CD4-positive, alpha-beta T cell treated with Interleukin-15 for 1 hour (primary cell): ENCODE data around the gene ABL1.
"Not testable (repeated sequence)": the region's sequence is repeated elsewhere in the genome, so short reads cannot be mapped to it uniquely, and the experiment has no call there.

Experiments used
- DNase-seq: peaks from one replicate; pipeline ENCODE4 v3.0.0-alpha.2; 2020

The ABL1 gene

DNA sequence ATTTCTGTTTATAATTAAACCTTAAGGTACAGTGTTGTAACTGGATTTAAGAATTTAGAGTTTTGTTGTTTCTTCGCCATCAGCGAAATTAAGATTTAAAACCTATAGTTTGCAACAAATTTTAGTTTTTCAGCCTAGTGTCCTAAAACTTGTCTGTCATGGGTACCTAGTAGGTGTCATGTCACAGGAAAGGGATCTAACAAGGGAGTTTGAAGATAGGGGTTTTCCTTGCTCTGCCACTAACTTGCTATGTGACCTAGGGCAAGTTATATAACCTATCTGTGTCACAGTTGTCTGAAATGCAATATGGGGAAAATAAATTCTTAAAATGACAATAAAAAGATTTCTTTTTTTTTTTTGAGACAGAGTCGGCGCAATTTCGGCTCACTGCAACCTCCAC is 9.2 kb upstream of the ABL1 start:
- no peak for DNase-seq

DNA sequence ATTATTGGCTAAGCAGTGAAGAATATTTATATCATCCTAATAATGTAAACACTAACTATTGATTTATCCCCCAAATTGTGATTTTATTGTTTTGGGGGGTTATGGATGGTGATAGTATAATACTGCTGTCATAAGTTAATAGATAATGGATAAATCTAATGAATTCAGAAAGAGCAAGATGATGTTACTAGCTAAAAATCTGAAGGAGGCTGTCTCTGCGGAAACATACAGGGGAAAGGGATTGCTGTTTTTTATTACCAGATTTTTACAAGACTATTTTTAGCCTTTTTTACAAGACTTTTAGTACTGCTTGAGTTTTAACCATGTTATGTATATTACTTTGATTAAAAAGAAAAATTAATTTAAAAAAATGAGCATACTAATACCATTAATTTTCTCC is 5.3 kb upstream of the ABL1 start:
- no peak for DNase-seq

DNA sequence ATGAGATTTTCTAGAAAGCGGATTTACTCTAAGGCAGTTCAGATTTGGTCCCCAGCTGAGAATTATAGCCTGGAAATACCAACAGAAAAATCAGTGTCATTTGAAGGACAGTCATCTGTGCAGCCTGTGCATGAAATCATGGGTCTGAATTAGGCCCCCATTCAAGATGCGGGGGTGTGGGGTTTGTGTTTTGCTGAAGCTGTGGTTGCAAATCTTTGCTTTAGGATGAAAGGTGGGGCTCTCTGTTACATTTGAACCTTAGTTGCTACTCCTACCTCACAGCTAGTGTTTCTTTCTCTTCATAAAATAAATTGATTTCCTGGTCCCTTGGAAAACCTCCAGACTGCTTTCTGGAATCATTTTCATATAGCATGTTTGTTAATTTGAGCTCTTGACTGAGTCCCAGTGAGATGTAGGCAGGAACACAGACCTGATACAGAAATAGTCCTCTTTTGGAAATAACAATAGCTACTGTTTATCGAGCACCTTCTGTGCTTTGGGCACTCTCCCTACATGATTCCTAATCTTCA is 4.8 kb upstream of the ABL1 start:
- no peak for DNase-seq

- no peak for DNase-seq
These were observed 4.0 kb upstream of the ABL1 start for GRCh38 chr9:130831077-130831476.

DNA sequence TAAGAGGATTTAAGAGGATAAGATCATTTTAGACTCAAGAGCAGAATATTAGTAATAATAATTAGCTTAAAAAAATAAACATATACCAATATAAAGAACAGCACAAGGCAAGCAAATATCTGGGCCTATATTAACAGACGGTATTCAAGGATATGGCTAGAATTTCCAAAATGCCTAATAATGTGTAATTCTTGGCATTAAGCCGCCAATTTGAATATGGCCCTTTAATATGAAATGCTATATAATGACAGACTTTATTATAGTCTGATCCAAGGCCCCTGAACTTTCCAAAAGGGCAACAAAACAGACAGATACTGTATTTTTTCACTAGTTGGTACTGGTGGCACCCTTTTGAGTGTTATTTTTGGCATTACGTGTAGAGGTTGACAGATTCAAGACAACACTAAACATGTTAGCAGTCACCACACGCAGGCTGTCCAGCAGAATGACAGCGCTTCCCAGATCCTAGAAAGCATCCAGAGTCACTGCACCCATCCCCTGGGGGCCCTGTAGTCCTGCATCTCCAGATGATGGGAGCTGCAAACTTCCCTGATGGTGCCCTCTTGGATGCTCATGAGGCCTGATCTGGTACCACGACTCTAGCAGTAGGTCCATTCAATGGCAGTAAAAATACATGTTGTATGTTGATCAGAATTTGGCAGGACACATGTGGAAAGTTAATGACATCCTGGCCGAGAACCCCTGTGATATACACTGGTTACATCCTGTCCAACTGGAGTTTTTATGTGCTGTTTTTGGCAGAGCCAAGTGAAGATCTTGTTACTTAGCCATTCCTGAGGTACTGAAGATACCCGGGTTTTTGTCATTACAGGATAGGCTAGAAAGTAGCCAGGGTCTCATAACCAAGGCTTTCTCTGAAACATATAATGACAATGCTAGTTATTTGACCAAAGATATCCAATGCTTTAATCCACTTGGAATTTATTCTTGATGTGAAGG is 1.7 kb upstream of the ABL1 start:
- no peak for DNase-seq

DNA sequence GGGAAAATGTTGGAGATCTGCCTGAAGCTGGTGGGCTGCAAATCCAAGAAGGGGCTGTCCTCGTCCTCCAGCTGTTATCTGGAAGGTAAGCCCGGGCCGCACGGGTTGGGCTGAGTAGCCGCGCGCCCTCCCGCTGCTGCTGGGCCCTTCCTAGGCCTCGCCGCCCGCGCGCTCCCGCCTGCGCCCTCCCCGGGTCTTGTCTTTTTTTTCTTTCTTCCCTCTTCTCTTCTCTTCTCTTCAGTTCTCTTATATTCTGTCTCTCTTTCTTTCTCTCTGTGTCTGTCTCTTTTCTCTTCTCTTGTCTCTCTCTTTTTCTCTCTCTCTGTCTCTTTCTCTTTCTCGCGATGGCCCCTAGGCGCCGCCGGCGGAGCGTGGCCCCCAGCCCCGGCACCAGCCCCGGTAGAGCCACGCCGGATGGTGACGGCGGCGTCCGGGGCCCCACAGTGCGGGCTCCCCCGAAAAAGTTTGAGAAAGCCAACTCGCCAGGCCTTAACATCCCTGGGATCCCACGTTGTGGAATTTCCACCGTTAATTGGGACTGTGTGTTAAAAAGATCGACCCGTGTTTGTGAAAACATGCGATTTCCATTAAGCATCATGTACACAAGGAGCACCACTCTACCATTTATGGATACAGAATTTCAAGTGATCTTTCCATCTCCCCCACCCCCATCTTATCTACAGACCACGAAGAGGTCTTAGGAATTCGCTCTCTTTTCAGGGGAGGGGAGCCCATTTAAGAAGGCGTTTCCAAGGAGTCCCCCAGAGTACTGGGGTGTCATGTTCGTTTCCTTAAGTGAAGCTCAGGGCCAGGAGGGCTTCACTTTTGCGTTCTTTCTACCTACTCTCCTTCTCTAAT is 616 bp downstream of the ABL1 start:
- no peak for DNase-seq

- no peak for DNase-seq
These were observed 2.0 kb downstream of the ABL1 start for GRCh38 chr9:130837002-130837511.

DNA sequence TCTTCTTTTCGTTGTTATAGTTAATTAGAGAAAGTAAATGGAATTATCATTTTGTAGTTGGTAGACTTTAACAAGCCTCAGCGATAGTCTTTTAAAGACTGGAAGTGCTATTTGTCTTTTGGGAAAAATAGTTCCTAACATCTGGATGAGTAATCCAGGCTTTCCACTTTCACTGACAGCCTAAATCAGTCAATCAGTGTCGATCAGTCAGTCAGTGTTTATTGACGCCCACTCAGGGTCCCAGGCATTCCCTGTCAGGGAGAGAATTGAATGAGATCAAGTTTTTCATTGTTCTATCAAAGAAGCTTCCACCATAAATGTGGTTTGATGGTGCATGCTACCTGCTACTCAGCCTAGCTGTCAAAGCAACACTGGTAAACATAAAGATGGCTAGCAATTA is 2.6 kb downstream of the ABL1 start:
- no peak for DNase-seq

- no peak for DNase-seq
These were observed 4.4 kb downstream of the ABL1 start for GRCh38 chr9:130839132-130840111.

GRCh38 chr9:130842545-130842944 is 7.5 kb downstream of the ABL1 start:
- no peak for DNase-seq

DNA sequence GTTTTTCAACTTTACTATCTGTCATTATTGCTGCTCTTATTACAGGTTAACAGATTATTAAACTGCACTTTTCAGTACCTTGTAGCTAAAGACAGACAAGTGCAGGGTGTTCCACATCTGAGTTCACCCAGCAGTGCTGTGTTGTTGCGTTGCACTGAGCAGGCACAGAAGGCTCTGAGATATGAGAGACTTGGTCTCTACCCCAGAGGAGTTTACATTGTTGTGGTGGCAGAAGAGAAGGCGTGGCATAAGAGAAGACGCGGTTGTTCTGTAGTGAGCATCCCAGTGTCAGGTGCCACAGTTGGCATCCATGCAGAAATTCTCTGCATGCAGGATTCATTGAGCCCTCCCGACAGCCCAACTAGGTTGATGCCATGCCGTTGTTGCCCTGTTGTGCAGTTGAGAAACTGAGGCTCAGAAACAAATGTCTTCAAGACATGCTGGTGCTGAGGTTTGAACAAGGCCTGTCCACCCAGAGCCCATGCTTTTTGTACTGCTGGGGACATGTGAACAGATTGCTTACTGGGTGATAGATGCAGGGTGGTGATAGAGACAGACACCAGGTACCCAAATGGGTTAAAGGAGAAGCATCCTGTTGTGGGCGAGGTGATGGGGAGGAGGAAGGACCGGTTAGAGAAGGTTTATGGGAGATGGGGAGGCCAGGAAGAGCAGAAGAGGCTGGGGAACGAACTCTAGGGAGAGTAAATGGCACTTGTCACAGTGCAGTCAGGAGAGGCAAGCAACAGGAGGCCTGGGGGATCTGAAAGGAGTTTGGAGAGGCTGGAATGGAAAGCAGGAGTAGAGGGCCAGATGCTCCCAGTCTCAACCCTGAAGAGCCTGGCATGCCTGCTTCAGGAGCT is 8.2 kb downstream of the ABL1 start:
- no peak for DNase-seq

DNA sequence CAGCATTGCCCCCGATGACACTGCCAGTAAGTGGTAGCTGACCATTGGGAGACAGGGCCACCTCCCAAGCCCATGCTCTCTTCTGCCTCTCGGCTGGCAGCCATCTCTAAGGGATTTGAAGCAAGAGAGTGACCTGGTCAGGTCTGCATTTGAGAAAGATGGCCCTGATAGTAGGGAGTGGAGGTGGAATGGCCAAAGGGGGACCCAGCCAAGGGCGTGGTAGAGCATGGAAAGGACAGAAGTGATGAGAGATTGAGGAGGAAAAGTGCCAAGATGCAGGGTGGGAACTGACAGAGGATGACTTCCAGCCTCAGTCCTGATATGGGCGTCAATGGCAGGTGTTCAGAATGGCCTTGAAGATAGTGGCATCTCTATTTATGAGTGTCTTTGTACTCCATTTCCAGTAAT is 9.0 kb downstream of the ABL1 start:
- DNase-seq: no peak

DNA sequence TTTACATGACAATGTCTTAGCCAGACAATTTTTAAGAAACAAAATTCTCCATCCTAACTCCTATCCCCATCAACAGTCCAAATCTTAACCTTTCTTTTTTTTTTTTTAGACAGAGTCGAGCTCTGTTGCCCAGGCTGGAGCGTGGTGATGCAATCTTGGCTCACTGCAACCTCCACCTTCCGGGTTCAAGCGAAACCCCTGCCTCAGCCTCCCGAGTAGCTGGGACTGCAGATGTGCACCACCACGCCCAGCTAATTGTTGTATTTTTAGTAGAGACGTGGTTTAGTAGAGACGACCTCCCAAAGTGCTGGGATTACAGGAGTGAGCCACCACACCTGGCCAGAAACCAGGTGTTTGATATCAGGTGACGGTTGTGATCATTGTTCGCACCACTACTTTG is 10.2 kb downstream of the ABL1 start:
- DNase-seq: no peak

DNA sequence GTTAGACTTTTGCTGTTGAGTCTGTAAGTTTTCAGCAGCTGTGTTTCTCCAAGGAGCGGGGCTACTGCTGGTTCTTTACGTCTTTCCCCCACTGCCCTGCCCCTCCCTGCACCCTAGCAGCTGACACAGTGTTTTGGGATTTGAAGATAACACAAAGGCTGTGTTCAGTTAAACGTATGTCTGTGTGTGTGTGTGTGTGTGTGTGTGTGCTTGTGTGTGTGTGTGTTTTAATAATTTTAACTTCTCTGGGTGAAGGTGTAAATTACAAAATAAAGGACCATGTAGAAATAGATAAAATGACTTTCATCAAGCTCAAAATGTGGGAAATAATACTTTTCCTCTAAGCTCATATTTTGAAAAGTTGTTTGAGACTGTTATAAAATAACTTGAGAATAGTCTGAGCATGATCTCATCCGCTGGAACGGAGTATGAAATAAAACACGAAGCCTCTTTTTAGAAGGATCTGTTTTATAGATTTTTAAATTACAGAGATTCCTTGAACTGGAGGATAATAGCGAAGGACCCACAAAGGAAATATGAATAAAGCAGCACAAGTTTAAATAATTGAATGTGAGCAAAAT is 10.9 kb downstream of the ABL1 start:
- DNase-seq: no peak

- no peak for DNase-seq
These were observed 11.6 kb downstream of the ABL1 start for GRCh38 chr9:130846487-130847305.

DNA sequence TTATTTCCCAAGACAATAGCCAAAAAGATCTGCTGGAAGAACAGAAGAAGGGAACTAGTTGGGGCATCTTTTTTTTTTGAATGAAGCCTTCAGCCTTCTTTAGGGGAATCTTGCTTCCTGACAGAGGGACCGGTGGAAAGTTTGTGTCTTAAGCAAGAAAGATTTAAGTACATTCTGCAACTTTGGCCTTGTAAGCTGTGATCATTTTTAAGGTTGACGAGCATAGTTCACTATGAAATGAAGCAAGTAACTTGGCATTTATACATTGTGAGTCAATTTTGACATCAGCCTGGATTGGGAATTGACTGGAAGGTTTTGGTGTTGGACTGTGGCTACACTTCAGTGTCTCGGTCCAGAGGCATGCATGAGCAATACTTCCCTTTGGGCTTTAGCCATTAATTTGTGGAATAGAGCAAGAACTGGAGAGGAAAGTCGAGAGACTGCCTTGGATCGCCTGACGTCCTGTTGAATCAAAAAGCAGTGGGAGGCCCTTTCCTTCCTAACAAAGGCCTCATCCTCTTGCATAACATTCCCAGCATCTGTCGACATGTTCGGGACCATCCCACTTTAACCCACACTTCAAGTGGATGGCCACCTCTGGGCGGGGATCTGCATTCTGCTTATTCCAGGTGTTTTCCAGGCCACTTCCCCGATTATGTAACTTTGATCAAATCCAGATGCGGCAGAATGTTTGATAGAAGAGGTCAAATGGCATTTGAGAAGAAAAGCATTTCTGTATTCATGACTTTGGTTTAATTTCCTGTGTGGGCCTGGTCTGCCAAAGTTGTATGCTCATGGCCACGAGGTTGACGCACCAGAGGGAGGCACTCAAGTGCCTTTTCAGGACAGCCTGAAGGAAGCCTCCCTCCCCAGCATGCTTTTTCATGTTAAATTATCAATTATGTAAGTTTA is 12.5 kb downstream of the ABL1 start:
- DNase-seq: no peak

DNA sequence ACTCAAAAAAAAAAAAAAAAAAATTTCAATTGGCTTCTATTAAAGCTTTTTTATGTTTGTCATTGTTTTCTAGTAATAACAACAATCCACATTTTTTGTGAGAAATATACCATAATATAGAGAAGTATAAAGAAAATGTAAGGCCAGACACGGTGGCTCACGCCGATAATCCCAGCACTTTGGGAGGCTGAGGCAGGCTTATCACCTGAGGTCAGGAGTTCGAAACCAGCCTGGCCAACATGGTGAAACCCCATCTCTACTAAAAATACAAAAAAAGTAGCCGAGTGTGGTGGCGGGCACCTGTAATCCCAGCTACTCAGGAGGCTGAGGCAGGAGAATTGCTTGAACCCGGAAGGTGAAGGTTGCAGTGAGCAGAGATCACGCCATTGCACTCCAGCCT is 13.5 kb downstream of the ABL1 start:
- DNase-seq: not testable (repeated sequence)

- no peak for DNase-seq
These were observed 14.3 kb downstream of the ABL1 start for GRCh38 chr9:130849356-130849755.

DNA sequence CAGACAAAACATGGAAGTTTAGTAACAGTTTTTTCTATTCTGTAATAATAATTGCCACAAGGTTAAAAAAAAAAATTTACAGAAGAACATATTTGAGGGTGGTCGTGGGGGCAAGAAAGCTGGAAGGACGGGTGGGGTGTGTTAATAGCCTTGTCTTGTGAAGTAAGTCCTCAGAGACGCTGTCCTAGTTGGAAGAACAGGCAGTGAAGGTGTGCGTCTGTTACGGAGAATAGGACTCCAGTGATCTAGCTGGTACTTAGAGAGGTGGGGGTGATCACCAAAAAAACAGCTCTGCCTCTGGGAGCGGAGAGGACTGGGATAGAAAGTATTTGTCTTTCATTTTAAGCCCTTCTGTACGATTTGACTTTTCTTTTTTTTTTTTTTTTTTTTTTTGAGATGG is 17.7 kb downstream of the ABL1 start:
- no peak for DNase-seq
